Stimulated activated CD8-positive, alpha-beta memory T cell treated with anti-CD3 and anti-CD28 coated beads, Interleukin-12 subunit alpha, Interleukin-12 subunit beta, amount 100 ng/mL, for 1 hour (primary cell): ENCODE measurements around the gene CCDC73.
"Not testable (repeated sequence)": the region's sequence is repeated elsewhere in the genome, so short reads cannot be mapped to it uniquely, and the experiment has no call there.

Experiments
- DNase-seq: peaks from one replicate; pipeline ENCODE4 v3.0.0-alpha.2; 2020; ENCODE audit warnings: low read depth

Gene CCDC73

GRCh38 chr11:32705309-32706033 is 89.0 kb downstream of the CCDC73 start:
- DNase-seq, result no peak

GRCh38 chr11:32704775-32705174 is 89.7 kb downstream of the CCDC73 start:
- DNase-seq, result no peak

GRCh38 chr11:32704261-32704660 is 90.2 kb downstream of the CCDC73 start:
- no peak for DNase-seq

- no peak for DNase-seq
Observed at GRCh38 chr11:32701616-32702015, 92.8 kb downstream of the CCDC73 start.

- no peak for DNase-seq
Observed at GRCh38 chr11:32698579-32698978, 95.9 kb downstream of the CCDC73 start.

- no peak for DNase-seq
Observed at GRCh38 chr11:32671051-32671450, 123.4 kb downstream of the CCDC73 start.

- no peak for DNase-seq
Observed at GRCh38 chr11:32659672-32660071, 134.8 kb downstream of the CCDC73 start.

GRCh38 chr11:32658639-32659406 is 135.6 kb downstream of the CCDC73 start:
- DNase-seq, result no peak

- no peak for DNase-seq
Observed at GRCh38 chr11:32643526-32643925, 150.9 kb downstream of the CCDC73 start.

- DNase-seq, result no peak
Observed at GRCh38 chr11:32641361-32641760, 153.1 kb downstream of the CCDC73 start.

GRCh38 chr11:32635819-32636218 is 158.6 kb downstream of the CCDC73 start:
- DNase-seq, result no peak

- no peak for DNase-seq
Observed at GRCh38 chr11:32630844-32631243, 163.6 kb downstream of the CCDC73 start.

- DNase-seq, result no peak
Observed at GRCh38 chr11:32616903-32617302, 177.6 kb downstream of the CCDC73 start.

- DNase-seq, result no peak
Observed at GRCh38 chr11:32615422-32615821, 179.0 kb downstream of the CCDC73 start.

GRCh38 chr11:32613500-32614151 is 180.8 kb downstream of the CCDC73 start:
- DNase-seq, result no peak

GRCh38 chr11:32610797-32611352 is 183.6 kb downstream of the CCDC73 start:
- no peak for DNase-seq

- not testable (repeated sequence) for DNase-seq
Observed at GRCh38 chr11:32608826-32609225, 185.6 kb downstream of the CCDC73 start.

GRCh38 chr11:32606220-32606619 is 188.2 kb downstream of the CCDC73 start:
- no peak for DNase-seq

- no peak for DNase-seq
Observed at GRCh38 chr11:32602657-32603415, 191.6 kb downstream of the CCDC73 start.

GRCh38 chr11:32597921-32598320 is 196.5 kb downstream of the CCDC73 start:
- no peak for DNase-seq

GRCh38 chr11:32596114-32596513 is 198.3 kb downstream of the CCDC73 start:
- not testable (repeated sequence) for DNase-seq

- DNase-seq, result no peak
Observed at GRCh38 chr11:32594272-32594671, 200.2 kb downstream of the CCDC73 start.
